Measurements from ENCODE around the gene RETREG1. TPM values are rescaled to one million over a fixed set of nuclear protein-coding genes. Genes with fewer than 3 reads are reported as not detected.

The RETREG1 gene
- total RNA-seq, 4 donors from 2014 or later, result 29.1 to 58.8 (median 43.3) TPM

DNA sequence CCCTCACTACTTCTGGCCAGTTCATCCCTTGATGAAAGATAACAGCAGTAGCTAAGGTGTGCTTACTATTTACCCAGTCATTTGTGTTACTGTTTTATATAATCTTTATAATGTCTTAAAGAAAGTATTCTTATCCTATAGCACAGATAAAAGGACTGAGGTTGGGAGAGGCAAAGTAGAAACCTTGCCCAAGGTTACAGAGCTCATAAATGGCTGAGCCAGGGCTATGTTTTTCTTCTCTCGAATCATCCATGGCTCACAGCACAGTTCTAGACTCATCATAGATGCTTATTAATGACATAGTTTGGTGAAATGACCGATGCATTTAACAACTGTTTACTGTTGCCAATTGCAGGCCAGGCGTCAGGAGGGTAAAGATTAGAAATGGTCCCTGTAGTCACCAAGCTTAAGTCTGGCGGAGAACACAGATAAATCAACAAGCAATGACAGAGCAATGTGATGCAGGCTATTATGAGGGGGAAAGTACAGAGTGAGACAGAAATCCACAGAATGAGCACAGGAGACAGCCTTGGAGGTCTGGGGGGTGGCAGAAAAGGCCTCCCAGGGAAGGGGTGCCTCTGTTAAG, 85.6 kb downstream of the RETREG1 start:
- TF ChIP-seq, protein P1, sequence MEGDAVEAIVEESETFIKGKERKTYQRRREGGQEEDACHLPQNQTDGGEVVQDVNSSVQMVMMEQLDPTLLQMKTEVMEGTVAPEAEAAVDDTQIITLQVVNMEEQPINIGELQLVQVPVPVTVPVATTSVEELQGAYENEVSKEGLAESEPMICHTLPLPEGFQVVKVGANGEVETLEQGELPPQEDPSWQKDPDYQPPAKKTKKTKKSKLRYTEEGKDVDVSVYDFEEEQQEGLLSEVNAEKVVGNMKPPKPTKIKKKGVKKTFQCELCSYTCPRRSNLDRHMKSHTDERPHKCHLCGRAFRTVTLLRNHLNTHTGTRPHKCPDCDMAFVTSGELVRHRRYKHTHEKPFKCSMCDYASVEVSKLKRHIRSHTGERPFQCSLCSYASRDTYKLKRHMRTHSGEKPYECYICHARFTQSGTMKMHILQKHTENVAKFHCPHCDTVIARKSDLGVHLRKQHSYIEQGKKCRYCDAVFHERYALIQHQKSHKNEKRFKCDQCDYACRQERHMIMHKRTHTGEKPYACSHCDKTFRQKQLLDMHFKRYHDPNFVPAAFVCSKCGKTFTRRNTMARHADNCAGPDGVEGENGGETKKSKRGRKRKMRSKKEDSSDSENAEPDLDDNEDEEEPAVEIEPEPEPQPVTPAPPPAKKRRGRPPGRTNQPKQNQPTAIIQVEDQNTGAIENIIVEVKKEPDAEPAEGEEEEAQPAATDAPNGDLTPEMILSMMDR (IDR thresholded peaks at IDR 0.05), result no peak
- TF ChIP-seq POLR2A (IDR thresholded peaks at IDR 0.05), result no peak
- intact Hi-C loops (cut with DNase I; ENCODE audit: low total_unique reads), result no loop called here
- no peak for DNase-seq (ENCODE audit: low spot score in 2 of 2)
- no peak overlapping the region for H3K4me3 ChIP-seq (ENCODE audit: low read depth, poor library complexity, severe bottlenecking)
- 77 to 81% methylated on average over 4 of the region's 4 CpGs for WGBS, 2 donors

DNA sequence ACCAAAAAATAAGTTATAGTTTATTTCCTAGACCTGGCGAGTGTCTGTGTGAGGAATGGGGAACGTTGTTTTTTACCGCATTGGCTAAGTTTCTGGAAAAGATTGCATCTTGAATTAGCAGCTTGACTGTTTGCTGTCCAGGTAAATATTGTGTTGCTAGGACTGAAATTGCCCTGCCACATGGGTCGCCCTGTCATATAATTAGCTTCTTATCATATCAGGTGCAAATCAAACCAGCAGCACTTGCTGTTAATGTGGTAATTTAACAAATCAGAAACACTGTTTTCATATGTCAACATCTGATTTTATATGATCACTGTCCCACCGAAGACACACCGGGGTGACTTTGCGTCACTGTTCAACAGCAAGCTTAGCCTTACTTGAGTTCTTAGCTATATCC, 87.5 kb downstream of the RETREG1 start:
- TF ChIP-seq, protein P1 (IDR thresholded peaks at IDR 0.05), result no peak
- no peak for TF ChIP-seq POLR2A (IDR thresholded peaks at IDR 0.05)
- WGBS, 2 donors, result 55 to 58% methylated on average over 7 of the region's 7 CpGs
- intact Hi-C loops (cut with DNase I; ENCODE audit: low total_unique reads), result no loop called here
- no peak overlapping the region for H3K4me3 ChIP-seq (ENCODE audit: low read depth, poor library complexity, severe bottlenecking)
- no peak for DNase-seq (ENCODE audit: low spot score in 2 of 2)

DNA sequence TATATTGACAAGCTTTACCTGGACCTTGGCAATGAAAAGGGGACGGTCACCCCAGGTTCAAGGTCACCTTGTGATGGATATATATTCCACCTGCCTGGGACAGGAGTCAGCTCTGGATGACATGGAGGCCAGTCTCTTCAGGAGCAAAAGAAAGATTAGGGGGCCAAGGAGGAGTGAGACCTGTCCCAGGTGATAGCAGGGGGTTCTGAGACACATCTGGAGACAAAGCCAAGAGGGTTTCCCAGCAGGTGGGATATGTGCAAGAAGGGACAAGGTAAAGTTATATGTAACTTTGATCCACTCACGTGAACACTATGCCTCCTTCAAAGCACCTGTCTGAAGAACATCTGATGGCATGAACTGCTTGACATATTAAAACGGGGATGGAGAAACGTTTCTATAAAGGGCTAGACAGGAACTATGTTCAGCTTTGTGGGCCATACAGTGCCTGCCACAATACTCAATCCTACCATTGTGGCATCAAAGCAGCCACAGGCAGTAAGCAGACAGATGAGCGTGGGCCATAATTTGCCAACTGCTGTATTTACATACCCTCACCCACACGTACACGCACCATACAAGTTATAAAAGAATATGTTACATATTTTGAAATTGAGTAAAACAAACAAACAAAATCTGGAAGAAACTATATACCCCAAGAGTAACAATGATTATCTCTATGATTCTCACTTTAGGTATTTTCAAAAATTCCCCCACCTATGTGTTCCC, 88.3 kb downstream of the RETREG1 start:
- intact Hi-C loops (cut with DNase I; ENCODE audit: low total_unique reads), result no loop called here
- no peak for DNase-seq (ENCODE audit: low spot score in 2 of 2)
- WGBS, 2 donors, result 76 to 79% methylated on average over 7 of the region's 7 CpGs
- no peak overlapping the region for H3K4me3 ChIP-seq (ENCODE audit: low read depth, poor library complexity, severe bottlenecking)
- TF ChIP-seq, protein P1 (IDR thresholded peaks at IDR 0.05), result no peak
- TF ChIP-seq POLR2A (IDR thresholded peaks at IDR 0.05), result no peak

DNA sequence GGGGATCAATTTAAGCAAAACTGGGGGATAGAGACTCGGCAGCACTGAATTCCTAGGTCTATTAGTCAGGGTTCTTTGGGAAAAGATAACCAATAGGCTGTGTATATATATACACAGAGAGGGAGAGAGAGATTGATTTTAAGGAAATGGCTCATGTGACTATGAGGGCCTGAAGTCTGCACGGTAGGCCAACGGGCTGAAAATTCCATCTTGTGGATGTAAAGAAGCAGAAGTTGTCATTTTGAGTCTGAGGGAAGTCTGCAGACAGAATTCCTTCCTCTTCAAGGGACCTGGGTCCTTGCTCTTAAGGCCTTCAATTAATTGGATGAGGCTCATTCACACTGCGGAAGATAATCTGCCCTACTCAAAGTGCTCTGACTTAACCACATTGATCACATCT, 91.1 kb downstream of the RETREG1 start:
- TF ChIP-seq, protein P1 (IDR thresholded peaks at IDR 0.05), result no peak
- TF ChIP-seq POLR2A (IDR thresholded peaks at IDR 0.05), result no peak
- WGBS, 2 donors, result 82 to 89% methylated on average over 4 of the region's 4 CpGs
- intact Hi-C loops (cut with DNase I; ENCODE audit: low total_unique reads), result no loop called here
- no peak for DNase-seq (ENCODE audit: low spot score in 2 of 2)
- H3K4me3 ChIP-seq (ENCODE audit: low read depth, poor library complexity, severe bottlenecking), result no peak overlapping the region

DNA sequence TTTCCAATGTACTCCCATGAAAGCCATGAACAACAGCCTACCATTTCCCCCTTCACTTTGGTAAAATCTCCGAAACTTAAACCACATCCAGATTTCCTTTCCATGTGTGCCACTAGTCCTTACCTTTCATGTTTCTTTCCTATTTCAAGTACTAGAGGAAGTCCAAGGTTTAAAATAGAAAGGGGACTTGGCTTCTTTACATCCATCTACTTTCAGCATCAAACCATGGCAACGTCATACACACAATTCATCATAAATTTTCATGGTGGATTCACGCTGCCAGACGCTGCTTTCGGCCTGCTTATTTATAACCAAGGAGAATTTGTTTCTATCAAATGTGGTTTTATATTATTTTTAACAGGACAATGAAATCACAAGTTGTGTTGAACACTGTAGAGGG, 92.5 kb downstream of the RETREG1 start:
- TF ChIP-seq, protein P1 (IDR thresholded peaks at IDR 0.05), result no peak
- no peak for TF ChIP-seq POLR2A (IDR thresholded peaks at IDR 0.05)
- DNase-seq (ENCODE audit: low spot score in 2 of 2), result no peak
- H3K4me3 ChIP-seq (ENCODE audit: low read depth, poor library complexity, severe bottlenecking), result no peak overlapping the region
- intact Hi-C loops (cut with DNase I; ENCODE audit: low total_unique reads), result no loop called here
- 83 to 93% methylated on average over 5 of the region's 5 CpGs for WGBS, 2 donors

All from lower leg skin (tissue), 4 donors.